ENCODE results near the gene MVK.

MVK gene

GRCh38 chr12:109545826-109546225 is 27.8 kb upstream of the MVK start:
- no peak for DNase-seq (ENCODE audit: low spot score)

GRCh38 chr12:109547286-109547685 is 26.3 kb upstream of the MVK start:
- no peak for DNase-seq (ENCODE audit: low spot score)

- DNase-seq (ENCODE audit: low spot score) = no peak
Observed at GRCh38 chr12:109548258-109548657, 25.3 kb upstream of the MVK start.

DNA sequence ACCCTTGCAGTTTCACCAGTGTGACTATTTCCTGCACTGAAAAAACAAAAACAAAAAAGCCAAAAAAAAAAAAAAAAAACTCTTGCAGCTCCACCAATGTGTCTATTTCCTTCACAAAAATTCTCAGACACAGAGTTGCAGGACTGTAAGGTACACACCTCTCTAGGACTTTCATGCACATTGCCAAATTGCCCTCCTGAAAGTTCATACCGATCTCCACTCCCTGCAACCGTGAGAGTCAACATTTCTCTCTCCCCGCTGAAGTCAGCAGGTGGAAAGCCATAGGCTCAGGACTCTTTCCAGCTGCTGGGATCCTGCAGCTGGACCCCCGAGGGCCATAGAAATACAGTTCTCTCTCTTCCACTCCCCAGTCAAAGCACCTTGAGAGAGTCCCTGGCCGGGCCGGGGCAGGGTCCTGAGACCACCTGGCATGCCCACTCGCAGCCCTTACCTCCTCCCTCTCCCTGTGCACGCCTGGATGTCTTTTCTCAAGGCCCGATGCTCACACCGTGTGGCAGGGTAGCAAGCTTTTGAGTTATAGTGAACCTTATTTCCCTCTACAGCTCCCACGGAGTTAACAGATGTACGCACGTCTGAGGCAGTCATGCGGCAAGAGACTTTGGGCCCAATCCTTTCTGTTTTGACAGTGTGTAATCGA is 23.9 kb upstream of the MVK start:
- no peak for DNase-seq (ENCODE audit: low spot score)

DNA sequence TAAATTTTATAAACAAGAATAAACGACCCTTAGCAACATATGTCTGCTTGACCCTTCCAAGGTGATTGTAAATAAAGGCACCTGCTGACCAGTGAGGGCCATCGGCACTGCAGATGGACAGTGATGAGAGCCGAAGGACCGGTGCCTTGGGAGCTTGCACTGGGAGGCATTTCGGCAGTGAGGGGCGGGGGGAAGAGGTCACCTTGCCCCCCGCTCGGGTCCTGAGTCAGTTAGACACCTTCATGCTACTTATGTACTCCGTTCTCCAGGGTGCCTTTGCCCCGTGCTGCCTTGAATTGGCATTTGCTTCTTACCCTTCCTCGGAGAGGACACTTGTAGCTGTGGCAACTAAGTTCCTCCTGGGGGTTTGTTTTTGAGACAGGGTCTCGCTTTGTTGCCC is 23.3 kb upstream of the MVK start:
- DNase-seq (ENCODE audit: low spot score) = no peak

DNA sequence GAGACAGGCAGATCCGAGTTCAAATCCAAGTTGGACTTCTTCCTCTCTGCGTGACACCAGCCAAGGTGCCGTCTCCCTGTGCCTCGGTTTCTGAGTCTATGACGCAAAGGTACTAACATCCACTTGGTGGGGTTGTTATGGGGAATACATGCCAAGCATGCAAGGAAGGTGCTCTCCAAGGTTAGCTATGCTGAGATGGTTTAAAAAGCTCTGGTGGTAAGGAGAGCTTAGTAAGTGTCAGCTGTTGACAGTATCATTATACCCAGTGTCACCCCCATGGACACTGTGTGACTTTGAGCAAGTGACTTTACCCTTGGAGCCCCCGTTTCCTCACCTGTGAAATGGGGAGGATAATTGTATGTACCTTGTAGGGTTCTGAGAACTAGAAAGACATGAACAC is 22.5 kb upstream of the MVK start:
- no peak for DNase-seq (ENCODE audit: low spot score)

- no peak for DNase-seq (ENCODE audit: low spot score)
Observed at GRCh38 chr12:109552971-109553370, 20.6 kb upstream of the MVK start.

GRCh38 chr12:109553483-109553882 is 20.1 kb upstream of the MVK start:
- DNase-seq (ENCODE audit: low spot score) = no peak

DNA sequence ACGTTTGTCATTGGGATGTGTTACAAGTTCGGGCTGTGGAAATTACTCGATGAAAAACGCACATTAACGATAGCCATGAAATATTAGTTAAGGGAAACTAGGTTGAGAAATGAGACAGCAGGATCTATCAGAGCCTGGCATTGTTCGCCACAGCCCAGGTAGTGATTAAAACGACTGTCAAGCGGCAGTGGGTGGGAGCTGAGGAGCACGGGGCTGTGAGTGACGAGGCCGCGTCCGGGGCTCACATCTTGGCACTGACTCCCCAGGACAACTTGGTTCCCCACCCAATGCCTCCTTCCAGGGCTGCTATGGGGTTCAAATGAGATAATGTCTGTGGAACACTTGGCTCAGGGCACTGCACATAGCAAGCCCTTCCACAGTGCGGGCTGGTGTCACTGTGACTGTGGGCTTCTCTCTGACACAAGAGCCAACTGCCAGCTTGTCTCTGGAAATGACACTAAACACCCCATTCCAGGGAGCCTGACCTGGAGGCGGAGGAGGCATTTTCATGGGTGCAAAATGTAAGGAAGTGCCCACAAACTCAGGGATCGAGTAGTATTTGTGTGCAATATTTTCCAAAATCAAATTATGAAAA is 19.6 kb upstream of the MVK start:
- no peak for DNase-seq (ENCODE audit: low spot score)

DNA sequence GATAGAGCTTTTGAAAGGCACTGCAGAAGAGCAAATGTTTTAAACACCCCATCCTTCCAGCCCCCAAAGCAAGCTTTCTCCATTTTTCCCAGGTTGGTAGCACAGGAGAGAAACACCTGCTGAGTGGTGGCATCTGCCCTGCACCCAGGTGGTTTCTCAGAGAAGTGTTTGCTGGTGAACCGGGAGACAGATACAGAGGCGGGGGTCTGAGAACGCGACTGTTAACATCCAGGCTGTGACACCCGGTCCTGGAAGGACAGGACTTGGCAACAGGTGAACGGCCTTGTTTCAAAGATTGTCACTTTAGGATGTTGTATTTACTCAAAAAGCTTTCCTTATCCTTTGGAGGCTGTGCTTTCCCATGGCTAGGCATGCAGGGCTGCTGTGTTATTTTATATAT is 18.8 kb upstream of the MVK start:
- no peak for DNase-seq (ENCODE audit: low spot score)

DNA sequence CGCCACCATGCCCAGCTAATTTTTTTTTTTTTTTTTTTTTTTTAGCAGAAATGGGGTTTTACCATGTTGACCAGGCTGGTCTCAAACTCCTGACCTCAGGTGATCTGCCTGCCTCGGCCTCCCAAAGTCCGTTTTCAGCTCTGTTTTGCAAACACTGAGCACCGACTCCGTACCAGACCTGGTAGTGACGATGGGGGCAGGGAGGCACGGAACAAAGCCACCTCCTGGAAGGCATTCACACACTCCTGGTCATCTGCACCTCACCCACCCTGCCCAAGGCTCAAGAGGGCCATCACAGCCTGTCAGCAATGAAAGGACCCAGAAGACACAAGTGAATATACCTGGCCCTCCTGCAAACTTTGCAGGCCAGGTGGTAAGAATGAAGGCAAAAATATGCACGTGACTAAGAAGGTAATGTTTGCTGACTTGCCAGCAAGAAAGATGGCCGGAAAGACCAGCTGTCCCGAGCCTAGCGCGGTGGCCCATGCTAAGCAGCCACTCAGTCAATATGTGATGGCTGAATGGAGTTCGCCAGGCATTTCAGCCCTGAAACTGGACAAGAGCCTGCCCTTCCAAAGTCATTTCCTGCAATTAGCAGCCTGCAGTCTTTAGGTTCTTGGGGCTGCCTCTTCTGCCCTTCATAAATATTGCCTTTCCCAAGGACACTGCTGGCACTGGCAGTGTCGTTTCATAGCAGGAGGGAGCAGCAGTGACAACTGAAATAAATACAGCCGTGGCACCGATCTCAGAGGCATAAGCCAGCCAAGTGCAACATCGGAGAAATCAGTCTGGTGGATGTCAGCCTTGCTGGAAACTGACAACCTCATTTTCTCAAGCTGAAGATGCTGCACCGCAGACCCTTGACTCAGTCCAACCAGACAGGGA is 17.9 kb upstream of the MVK start:
- DNase-seq (ENCODE audit: low spot score) = no peak

GRCh38 chr12:109557200-109557599 is 16.4 kb upstream of the MVK start:
- DNase-seq (ENCODE audit: low spot score) = no peak

DNA sequence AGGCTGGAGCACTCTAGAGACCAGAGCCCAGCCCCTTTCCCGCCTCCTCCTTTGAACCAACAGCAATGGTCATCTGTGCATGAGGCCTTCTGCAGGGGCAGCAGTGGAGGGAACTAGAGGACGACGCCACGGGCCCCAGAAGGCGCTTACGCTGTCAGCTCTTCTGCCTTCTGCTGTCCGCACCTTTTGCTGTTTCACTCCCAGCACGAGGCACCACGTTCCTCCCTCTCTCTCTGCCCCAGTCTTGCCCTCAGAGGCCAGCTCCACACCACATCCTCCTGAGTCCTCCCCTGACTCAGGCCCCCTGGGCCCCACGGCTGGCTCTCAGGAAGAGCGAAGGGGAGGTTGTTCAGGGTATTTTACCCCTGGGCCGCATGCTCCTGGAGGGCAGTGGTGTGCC is 15.8 kb upstream of the MVK start:
- no peak for DNase-seq (ENCODE audit: low spot score)

DNA sequence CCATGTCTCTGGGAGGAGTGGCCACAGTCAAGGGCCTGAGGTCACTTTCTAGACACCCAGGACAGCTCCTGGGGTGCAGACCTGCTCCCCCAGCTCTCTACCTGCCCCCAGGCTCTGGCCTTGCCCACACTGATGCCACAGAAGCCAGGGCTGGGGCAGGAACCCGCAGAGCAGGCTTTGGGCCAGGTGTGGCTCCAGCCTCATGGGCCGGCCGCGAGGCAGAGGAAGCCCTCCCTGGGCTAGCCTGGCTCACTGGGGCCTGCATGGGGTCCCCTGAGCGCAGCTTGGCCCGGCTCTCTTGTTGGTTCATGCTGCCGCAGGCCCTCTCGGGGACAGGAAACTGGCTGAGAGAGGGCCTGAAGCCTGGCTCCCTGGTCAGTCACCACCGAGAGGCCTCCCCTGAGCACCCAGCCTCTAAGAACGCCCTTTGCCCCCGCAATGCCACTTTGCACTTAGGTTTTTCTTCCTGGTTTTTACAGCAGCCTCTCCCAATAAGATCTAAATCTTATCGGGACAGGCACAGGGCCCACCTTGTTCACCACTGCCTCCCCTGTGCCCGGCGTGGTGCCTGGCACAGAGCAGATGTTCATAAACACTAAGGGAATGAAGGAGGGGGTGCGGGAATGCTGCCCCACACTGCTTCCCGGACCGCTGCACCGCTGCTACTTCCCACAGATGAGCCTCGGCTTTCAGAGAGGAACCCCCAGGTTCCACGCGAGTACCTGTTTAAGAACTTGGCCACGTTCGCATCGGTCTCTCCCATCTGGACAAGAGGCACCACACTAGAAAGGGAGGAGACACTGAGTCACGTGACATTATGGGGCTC is 15.0 kb upstream of the MVK start:
- DNase-seq (ENCODE audit: low spot score) = no peak

- no peak for DNase-seq (ENCODE audit: low spot score)
Observed at GRCh38 chr12:109559200-109559505, 14.4 kb upstream of the MVK start.

DNA sequence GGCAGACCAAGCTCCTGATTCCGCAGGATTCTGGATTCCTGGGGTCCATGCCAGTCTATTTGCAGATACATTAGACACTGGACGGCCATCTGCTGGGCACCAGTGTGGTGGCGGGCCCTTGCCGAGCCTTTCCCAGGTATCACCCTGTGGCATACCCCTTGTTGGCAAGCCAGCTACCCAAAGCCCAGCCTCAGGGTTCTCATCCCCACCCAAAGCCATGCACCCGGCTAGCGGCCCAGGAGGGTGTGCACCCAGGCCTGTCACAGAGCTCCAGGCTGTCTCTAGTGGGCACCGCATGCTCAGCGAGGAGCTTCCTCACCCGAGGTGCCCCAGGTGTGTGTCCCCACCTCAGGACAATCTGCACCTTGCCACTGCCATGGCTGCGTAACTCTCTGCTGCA is 14.0 kb upstream of the MVK start:
- no peak for DNase-seq (ENCODE audit: low spot score)

- DNase-seq (ENCODE audit: low spot score) = no peak
Observed at GRCh38 chr12:109560867-109561710, 12.5 kb upstream of the MVK start.

GRCh38 chr12:109561711-109562030 is 11.9 kb upstream of the MVK start:
- DNase-seq (ENCODE audit: low spot score) = no peak

DNA sequence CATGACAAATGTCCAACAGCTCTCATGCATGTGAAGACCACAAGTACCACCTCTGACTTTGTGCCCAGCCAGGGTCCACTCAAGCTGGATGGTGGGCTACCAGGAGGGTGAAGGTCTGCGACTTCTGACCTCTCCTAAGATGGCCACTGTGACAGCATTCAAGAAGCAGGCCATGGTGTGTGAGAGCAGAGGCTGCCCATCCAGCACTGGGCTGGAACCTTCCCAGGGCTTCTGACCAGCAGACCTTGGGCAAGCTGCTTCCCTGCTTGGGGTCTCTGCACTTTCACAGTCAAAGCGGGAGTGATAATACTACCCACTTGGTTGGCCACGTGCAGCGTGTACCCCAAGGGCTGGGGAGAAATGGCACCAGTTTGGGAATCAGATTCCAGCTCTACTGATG is 10.7 kb upstream of the MVK start:
- no peak for DNase-seq (ENCODE audit: low spot score)

- DNase-seq (ENCODE audit: low spot score) = no peak
Observed at GRCh38 chr12:109563291-109564284, 10.0 kb upstream of the MVK start.

- no peak for DNase-seq (ENCODE audit: low spot score)
Observed at GRCh38 chr12:109566424-109566823, 7.2 kb upstream of the MVK start.
